Liver (tissue), 3 donors: Measurements from ENCODE around the gene TULP4.

Experiments used
- MAX ChIP-seq: IDR thresholded peaks from 2 replicates; pipeline ENCODE4 v1.6.1; 2016; ENCODE audit warnings: antibody characterized with exemption
- RAD21 ChIP-seq, 2 donors: IDR thresholded peaks; 2 replicates each; pipeline ENCODE4 v1.6.1; 2016; ENCODE audit warnings: antibody characterized with exemption in 2 of 2, mild to moderate bottlenecking in 2 of 2
- SP1 ChIP-seq: IDR thresholded peaks from 2 replicates; pipeline ENCODE4 v1.6.1; 2018; ENCODE audit warnings: antibody characterized with exemption, mild to moderate bottlenecking
- YY1 ChIP-seq: IDR thresholded peaks from 2 replicates; pipeline ENCODE4 v1.6.1; 2016; ENCODE audit warnings: antibody characterized with exemption, mild to moderate bottlenecking
- TF ChIP-seq, protein P1 (sequence below): fragments of 150-350 bp; IDR thresholded peaks from 2 replicates; pipeline ENCODE4 v1.5.1; 2017; ENCODE audit warnings: improper control_type of control experiment, low read depth, low read length; ENCODE audit not compliant: missing input control
- TF ChIP-seq, protein P2 (sequence below): IDR thresholded peaks from 2 replicates; pipeline ENCODE4 v1.6.1; 2016; ENCODE audit warnings: antibody characterized with exemption
- donor health status: healthy.
- donor health status: healthy.

- TF ChIP-seq, protein P1, sequence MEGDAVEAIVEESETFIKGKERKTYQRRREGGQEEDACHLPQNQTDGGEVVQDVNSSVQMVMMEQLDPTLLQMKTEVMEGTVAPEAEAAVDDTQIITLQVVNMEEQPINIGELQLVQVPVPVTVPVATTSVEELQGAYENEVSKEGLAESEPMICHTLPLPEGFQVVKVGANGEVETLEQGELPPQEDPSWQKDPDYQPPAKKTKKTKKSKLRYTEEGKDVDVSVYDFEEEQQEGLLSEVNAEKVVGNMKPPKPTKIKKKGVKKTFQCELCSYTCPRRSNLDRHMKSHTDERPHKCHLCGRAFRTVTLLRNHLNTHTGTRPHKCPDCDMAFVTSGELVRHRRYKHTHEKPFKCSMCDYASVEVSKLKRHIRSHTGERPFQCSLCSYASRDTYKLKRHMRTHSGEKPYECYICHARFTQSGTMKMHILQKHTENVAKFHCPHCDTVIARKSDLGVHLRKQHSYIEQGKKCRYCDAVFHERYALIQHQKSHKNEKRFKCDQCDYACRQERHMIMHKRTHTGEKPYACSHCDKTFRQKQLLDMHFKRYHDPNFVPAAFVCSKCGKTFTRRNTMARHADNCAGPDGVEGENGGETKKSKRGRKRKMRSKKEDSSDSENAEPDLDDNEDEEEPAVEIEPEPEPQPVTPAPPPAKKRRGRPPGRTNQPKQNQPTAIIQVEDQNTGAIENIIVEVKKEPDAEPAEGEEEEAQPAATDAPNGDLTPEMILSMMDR: no peak
- TF ChIP-seq RAD21 (IDR thresholded peaks at IDR 0.05) (no peak), YY1 (no peak), SP1 (no peak), MAX (no peak)
- TF ChIP-seq, protein P2, sequence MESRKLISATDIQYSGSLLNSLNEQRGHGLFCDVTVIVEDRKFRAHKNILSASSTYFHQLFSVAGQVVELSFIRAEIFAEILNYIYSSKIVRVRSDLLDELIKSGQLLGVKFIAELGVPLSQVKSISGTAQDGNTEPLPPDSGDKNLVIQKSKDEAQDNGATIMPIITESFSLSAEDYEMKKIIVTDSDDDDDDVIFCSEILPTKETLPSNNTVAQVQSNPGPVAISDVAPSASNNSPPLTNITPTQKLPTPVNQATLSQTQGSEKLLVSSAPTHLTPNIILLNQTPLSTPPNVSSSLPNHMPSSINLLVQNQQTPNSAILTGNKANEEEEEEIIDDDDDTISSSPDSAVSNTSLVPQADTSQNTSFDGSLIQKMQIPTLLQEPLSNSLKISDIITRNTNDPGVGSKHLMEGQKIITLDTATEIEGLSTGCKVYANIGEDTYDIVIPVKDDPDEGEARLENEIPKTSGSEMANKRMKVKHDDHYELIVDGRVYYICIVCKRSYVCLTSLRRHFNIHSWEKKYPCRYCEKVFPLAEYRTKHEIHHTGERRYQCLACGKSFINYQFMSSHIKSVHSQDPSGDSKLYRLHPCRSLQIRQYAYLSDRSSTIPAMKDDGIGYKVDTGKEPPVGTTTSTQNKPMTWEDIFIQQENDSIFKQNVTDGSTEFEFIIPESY: no peak
Observed at GRCh38 chr6:158377860-158378259, 65.6 kb downstream of the TULP4 start.
